Liver (tissue), 3 donors: ENCODE measurements around the gene BFSP1.

ENCODE experiments used
- FOXA1 ChIP-seq: IDR thresholded peaks from 2 replicates; pipeline ENCODE4 v1.6.1; 2016; ENCODE audit warnings: antibody characterized with exemption
- HNF4A ChIP-seq, 2 donors: conservative IDR thresholded peaks; 2 replicates each; pipeline ENCODE4 v1.6.1; 2016; ENCODE audit warnings: antibody characterized with exemption in 2 of 2, mild to moderate bottlenecking in 2 of 2
- SP1 ChIP-seq: IDR thresholded peaks from 2 replicates; pipeline ENCODE4 v1.6.1; 2018; ENCODE audit warnings: antibody characterized with exemption, mild to moderate bottlenecking
- TAF1 ChIP-seq: conservative IDR thresholded peaks from 2 replicates; pipeline ENCODE4 v1.6.1; 2016; ENCODE audit warnings: antibody characterized with exemption, mild to moderate bottlenecking
- TF ChIP-seq, protein P1 (sequence below): IDR thresholded peaks from 2 replicates; pipeline ENCODE4 v1.6.1; 2016; ENCODE audit warnings: antibody characterized with exemption
- TF ChIP-seq, protein P2 (sequence below): fragments of 150-350 bp; IDR thresholded peaks from 2 replicates; pipeline ENCODE4 v1.5.1; 2017; ENCODE audit warnings: improper control_type of control experiment, low read depth, low read length; ENCODE audit not compliant: missing input control
- TF ChIP-seq, protein P3 (sequence below): IDR thresholded peaks from 2 replicates; pipeline ENCODE4 v1.6.1; 2016; ENCODE audit warnings: antibody characterized with exemption
- TF ChIP-seq, protein P4 (sequence below): IDR thresholded peaks from 2 replicates; pipeline ENCODE4 v1.6.1; 2016; ENCODE audit warnings: antibody characterized with exemption, mild to moderate bottlenecking
- donor health status: healthy.
- donor health status: healthy.

DNA sequence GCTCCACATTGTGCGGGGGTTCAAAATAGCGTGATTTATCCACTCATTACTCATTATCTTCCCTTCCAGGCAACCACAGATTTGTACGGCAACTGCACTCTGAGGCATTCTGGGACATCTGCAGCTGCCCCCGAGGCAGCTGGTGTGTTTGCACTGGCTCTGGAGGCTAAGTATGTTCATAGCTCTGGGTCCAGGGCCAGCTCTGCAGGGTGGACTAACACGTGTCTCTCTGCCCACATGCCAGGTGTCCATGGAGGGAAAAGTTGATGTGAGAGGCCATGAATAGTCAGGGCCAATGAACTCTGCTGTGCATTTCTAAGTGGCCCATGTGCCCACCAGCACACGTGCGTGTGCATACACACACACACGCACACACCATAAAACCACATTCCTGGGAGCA is 74.9 kb downstream of the BFSP1 start:
- TF ChIP-seq HNF4A (conservative IDR thresholded peaks at IDR 0.05): no peak
- TF ChIP-seq, protein P1, sequence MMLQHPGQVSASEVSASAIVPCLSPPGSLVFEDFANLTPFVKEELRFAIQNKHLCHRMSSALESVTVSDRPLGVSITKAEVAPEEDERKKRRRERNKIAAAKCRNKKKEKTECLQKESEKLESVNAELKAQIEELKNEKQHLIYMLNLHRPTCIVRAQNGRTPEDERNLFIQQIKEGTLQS: no peak
- TF ChIP-seq, protein P2, sequence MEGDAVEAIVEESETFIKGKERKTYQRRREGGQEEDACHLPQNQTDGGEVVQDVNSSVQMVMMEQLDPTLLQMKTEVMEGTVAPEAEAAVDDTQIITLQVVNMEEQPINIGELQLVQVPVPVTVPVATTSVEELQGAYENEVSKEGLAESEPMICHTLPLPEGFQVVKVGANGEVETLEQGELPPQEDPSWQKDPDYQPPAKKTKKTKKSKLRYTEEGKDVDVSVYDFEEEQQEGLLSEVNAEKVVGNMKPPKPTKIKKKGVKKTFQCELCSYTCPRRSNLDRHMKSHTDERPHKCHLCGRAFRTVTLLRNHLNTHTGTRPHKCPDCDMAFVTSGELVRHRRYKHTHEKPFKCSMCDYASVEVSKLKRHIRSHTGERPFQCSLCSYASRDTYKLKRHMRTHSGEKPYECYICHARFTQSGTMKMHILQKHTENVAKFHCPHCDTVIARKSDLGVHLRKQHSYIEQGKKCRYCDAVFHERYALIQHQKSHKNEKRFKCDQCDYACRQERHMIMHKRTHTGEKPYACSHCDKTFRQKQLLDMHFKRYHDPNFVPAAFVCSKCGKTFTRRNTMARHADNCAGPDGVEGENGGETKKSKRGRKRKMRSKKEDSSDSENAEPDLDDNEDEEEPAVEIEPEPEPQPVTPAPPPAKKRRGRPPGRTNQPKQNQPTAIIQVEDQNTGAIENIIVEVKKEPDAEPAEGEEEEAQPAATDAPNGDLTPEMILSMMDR: no peak
- TF ChIP-seq, protein P3, sequence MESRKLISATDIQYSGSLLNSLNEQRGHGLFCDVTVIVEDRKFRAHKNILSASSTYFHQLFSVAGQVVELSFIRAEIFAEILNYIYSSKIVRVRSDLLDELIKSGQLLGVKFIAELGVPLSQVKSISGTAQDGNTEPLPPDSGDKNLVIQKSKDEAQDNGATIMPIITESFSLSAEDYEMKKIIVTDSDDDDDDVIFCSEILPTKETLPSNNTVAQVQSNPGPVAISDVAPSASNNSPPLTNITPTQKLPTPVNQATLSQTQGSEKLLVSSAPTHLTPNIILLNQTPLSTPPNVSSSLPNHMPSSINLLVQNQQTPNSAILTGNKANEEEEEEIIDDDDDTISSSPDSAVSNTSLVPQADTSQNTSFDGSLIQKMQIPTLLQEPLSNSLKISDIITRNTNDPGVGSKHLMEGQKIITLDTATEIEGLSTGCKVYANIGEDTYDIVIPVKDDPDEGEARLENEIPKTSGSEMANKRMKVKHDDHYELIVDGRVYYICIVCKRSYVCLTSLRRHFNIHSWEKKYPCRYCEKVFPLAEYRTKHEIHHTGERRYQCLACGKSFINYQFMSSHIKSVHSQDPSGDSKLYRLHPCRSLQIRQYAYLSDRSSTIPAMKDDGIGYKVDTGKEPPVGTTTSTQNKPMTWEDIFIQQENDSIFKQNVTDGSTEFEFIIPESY: no peak
- TF ChIP-seq, protein P4, sequence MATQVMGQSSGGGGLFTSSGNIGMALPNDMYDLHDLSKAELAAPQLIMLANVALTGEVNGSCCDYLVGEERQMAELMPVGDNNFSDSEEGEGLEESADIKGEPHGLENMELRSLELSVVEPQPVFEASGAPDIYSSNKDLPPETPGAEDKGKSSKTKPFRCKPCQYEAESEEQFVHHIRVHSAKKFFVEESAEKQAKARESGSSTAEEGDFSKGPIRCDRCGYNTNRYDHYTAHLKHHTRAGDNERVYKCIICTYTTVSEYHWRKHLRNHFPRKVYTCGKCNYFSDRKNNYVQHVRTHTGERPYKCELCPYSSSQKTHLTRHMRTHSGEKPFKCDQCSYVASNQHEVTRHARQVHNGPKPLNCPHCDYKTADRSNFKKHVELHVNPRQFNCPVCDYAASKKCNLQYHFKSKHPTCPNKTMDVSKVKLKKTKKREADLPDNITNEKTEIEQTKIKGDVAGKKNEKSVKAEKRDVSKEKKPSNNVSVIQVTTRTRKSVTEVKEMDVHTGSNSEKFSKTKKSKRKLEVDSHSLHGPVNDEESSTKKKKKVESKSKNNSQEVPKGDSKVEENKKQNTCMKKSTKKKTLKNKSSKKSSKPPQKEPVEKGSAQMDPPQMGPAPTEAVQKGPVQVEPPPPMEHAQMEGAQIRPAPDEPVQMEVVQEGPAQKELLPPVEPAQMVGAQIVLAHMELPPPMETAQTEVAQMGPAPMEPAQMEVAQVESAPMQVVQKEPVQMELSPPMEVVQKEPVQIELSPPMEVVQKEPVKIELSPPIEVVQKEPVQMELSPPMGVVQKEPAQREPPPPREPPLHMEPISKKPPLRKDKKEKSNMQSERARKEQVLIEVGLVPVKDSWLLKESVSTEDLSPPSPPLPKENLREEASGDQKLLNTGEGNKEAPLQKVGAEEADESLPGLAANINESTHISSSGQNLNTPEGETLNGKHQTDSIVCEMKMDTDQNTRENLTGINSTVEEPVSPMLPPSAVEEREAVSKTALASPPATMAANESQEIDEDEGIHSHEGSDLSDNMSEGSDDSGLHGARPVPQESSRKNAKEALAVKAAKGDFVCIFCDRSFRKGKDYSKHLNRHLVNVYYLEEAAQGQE: no peak
- TF ChIP-seq TAF1: no peak
- no peak for TF ChIP-seq FOXA1
- TF ChIP-seq SP1: no peak
